T-helper 2 cell (primary cell): Measurements from ENCODE around the gene RTL10.

ENCODE experiments used
- DNase-seq, 5 experiments: peaks; one replicate each; pipeline versions ENCODE4 v3.0.0 to v3.0.0-alpha.2; 2012 to 2022

The RTL10 gene

GRCh38 chr22:19859861-19860510 lies 5.3 kb upstream of the RTL10 start:
- no peak for DNase-seq

DNA sequence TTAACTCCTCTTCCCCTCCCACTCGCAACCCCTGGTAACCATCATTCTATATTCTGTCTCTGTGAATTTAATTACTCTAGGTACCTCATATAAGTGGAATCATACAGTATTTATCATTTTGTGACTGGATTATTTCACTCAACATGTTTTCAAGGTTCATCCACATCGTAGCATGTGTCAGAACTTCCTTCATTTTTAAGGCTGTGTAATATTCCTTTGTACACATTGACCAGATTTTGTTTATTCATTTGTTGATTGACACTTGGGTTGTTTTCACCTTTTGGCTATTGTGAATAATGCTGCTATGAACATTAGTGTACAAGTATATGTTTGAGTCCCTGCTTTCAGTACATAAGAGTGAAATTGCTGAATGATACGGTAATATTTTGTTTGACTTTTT lies 2.7 kb upstream of the RTL10 start:
- no peak for DNase-seq

DNA sequence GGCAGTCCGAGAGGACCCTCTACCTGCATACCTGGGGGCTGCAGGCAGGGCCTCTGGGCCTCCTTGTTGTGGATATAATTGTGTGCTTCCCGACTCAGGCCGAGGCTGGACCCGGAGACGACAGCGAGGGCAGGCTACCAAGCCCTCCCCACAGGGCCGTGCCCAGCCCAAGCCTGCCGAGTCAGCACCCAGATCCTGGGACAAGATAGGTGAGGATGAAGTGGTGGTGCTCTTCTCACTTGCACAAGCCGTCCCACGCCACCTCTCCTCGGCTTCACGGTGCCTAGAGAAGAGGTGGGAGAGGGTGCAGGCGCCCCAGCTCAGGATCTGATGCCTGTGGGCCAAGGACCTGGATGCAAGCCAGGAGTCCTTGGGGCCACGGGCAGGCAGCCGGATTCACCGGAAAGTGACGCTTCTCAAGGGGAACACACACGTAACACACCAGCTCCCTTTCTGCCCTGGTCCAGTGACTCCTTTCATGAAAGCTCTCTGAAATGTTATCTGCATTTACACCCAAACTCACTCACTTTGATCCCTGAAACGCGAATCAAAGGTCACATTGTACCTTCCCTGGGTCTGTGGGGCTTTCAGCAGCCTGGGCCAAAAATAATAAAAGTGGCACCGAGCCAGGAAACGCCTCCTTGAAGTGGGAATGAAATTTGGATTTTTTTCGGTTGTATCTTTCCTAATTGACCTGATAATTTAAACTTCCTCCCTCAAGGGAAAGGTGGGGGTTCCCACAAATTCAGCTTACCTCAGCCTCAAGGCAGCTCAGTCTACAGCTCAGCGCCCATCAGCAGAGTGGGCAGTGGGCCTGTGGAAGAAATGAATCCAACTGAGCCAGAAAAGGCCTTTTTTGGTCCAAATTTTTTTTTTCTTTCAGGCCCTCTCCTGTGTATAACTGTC lies 1.1 kb upstream of the RTL10 start:
- peak in 4 of 5 experiments; percentile 28 to 80 (median 38) for DNase-seq

DNA sequence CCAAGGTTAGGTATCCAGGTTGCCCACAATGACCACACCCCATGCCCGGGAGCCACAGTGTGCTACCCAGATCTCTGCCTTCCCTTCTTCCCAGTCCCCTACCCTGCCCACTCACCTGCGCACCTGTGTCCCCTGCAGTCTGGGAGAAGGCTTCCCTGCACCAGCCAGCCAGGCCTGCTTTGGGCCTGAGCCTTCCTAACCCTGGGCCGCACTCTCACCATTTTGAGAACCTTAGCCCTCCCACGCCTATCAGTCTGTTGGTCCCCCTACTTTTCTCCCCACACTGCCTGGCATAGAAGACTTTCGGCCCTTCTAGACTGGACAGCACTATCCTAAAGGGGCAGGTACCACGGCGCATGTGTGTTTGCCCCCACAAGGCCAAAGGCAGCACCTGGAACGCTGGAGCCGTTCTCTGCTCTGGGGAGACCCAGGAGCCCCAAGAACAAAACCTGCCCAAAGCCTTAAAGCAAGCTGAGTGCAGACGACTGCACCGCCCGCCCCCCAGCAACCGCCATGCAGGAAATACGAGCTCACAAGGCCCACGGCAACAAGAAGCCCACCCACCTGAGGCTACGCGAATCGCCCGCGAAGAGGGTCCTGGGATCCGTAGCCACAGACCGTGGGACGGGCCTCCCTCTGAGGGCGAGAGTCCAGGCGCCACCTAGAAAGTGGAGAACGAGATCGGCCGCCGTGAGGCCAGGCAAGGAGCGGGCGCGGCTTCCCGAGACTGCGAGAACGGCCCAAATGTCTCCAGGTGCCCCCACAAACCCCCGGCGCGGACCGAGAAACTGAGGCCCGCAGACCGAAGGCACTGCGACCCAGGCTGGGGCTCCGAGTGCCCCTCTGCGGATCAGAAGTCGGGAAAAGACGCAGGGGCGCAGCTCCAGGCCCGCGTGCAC lies 546 bp downstream of the RTL10 start:
- peak in 1 of 5 experiments; percentile 48 for DNase-seq

GRCh38 chr22:19853058-19853878 lies 1.4 kb downstream of the RTL10 start:
- DNase-seq = no peak

- DNase-seq = no peak
Measured at GRCh38 chr22:19852177-19852781, 2.4 kb downstream of the RTL10 start.

- no peak for DNase-seq
Measured at GRCh38 chr22:19851291-19852176, 3.1 kb downstream of the RTL10 start.

DNA sequence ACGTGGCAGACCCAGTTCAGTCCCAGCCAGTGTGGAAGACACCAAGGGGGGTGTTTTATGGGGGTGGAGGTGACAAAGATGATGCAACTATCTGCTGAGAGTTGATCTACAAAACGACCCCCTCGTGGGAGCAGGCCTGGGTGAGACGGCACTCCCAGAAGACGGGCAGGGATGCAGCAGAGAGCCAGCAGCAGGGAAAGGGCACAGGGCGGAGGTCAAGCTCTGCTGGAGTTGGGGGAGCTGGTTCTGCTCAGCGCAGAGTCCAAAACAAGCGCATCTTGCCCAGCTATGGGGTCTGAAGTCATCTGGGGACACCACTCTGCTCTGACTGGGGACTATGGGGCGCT lies 3.9 kb downstream of the RTL10 start:
- no peak for DNase-seq

DNA sequence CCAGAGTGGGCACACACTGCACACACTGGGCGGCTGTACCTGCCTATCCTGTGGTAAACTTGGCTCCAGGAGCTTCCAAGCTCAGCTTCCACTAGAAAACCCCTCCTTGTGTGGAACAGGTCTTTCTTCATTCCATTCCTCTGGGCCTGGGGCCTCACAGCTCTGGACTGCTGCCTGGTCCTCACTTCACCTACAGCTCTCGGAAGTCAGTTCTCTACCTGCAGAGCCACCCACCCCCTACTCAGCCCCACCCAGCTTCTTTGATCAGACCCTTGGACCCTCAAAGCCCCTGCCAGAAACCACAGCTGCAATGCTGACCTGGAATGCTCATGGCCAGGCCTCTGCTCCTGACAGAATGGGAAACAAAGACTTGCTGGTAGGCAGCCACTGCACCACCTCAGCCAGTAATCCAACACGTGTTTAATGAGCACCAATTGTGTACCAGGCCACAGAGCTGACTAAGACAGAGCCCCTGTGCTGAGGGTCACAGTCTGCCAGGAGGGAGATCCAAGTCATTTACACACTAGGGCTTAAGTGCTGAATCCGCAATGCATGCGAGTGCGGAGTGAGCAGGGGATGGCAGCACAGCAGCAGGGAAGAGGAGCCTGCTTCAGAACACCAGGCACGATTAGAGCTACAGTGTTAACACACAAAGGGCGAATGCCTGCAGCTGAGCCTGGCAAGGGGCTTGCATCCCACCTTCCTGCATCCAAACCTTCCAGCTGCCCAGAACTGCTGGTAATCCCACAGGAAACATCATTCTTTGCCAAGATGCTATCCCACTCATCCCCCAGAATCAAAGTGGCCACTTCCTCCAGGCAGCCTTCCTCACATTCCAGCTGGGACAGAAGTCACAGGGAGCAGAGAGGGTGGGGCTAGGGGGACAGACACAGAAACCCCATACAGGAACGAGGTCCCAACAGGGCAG lies 4.6 kb downstream of the RTL10 start:
- DNase-seq = no peak

GRCh38 chr22:19848298-19849224 lies 6.1 kb downstream of the RTL10 start:
- no peak for DNase-seq

- no peak for DNase-seq
Measured at GRCh38 chr22:19847345-19847632, 7.4 kb downstream of the RTL10 start.

- no peak for DNase-seq
Measured at GRCh38 chr22:19846620-19847344, 7.9 kb downstream of the RTL10 start.

GRCh38 chr22:19845054-19845722 lies 9.5 kb downstream of the RTL10 start:
- no peak for DNase-seq

DNA sequence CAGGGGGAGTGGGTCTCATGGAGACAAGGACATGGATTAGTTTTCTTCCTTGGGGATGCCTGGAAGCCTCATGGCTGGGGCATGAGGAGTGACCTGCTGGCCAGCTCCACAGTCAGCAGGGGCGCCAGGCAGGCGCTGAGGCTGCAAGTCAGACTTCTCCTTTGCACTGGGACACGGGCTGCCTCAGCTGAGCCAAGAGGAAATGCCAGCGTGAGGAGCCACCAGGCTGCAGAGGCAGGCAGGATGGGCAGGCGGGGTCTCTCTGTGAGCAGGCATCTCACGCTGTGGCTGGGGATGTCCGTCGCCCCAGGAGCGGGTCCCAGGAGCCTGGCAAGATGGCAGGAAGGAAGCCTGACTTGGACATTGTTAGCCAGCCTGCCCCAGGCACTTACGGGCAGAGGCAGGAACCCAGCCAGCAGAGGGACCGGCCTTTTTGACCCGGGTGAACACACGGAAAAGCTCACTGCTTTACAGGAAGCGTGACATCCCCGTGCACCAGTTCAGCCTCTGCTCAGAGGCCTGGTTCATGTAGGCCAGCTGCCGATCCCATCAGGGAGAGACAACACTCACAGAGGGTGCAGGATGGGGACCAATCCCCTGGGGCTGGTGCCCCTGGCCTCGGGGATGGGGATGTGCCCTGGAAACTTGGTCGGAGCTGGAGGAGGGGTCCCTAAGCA lies 10.2 kb downstream of the RTL10 start:
- peak in 1 of 5 experiments; percentile 38 for DNase-seq

DNA sequence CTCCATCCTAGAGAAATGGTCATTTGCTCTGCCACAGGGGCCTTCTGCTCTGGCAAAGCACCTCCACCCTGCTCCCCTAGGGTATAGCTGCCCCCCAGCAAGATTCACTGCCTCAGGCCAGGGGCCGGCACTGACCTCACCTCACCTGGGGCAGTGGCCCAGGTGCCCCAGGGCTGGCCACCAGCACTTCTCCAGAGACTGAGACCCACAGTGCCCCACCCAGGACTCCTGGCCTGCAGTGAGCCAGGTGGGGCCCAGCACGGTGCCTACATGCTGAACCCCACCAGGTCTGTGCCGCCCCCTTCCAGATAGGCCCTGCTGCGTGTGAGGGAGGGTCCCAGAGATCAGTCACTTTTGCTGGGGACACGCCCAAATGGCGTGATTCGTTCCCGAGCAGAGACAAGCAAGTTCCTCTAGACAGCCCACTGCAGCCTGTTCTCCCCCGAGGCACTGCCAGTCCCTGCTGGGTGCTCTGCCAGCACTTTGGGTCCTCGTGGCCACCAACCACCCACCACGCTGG lies 10.8 kb downstream of the RTL10 start:
- DNase-seq = no peak

- DNase-seq = no peak
Measured at GRCh38 chr22:19843107-19843856, 11.4 kb downstream of the RTL10 start.
